ENCODE measurements around the gene N4BP2L1.

- TF ChIP-seq CTCF (IDR thresholded peaks at IDR 0.05) = no peak
- no peak for TF ChIP-seq POLR2A (IDR thresholded peaks at IDR 0.05)
These were observed 27.6 kb upstream of the N4BP2L1 start for GRCh38 chr13:32455594-32455903.
